SK-N-SH treated with all-trans-retinoic acid at 6 μM for 48 hours (cell line): Measurements from ENCODE around the gene UBXN6.

Source experiments
- GLIS3 ChIP-seq: fragments of 250-450 bp; sonication (Bioruptor Pico); IDR thresholded peaks from 2 replicates; pipeline ENCODE4 v1.5.0; 2020; ENCODE audit warnings: mild to moderate bottlenecking, moderate library complexity
- RARB ChIP-seq: fragments of 250-450 bp; sonication (Bioruptor Pico); IDR thresholded peaks from 2 replicates; pipeline ENCODE4 v1.8.0; 2021; ENCODE audit warnings: mild to moderate bottlenecking, moderate library complexity
- ZNF70 ChIP-seq: fragments of 450-650 bp; formaldehyde crosslinking; IDR thresholded peaks from 2 replicates; pipeline ENCODE4 v1.5.0; 2020; ENCODE audit warnings: mild to moderate bottlenecking, moderate library complexity

GRCh38 chr19:4474514-4475022 is 17.0 kb upstream of the UBXN6 start:
- no peak for TF ChIP-seq ZNF70
- TF ChIP-seq RARB (CRISPR knock-in tag), result no peak
- no peak for TF ChIP-seq GLIS3 (CRISPR knock-in tag)
